PC-9 (cell line): ENCODE measurements around the gene CMIP. TPM values are rescaled to one million over a fixed set of nuclear protein-coding genes. Genes with fewer than 3 reads are reported as not detected.
A peak's percentile ranks its signal among the peaks of the same experiment; 100 is the strongest.

Source experiments
- Bru-seq: library from RNA; stranded (reverse); fragments of 400-500 nt; gene quantifications from one replicate; lab custom pipeline; 2021; lab: Mats Ljungman, UMichigan
- BruChase-seq, 2 experiments: library from RNA; stranded (reverse); fragments of 400-500 nt; gene quantifications; one replicate each; lab custom pipeline; 2021; lab: Mats Ljungman, UMichigan
- BruUV-seq: library from RNA; stranded (reverse); fragments of 400-500 nt; replicated peaks from 2 replicates; lab custom pipeline; 2021; lab: Mats Ljungman, UMichigan
- CTCF ChIA-PET: fragments of 300-600 bp; sonication (Branson Sonifier 250); formaldehyde crosslinking; loops from one replicate; lab custom pipeline; 2022; ENCODE audit warnings: antibody characterized with exemption; lab: Charles Lee
- POLR2A ChIA-PET: fragments of 300-600 bp; sonication (Branson Sonifier 250); formaldehyde crosslinking; loops from one replicate; lab custom pipeline; 2022; ENCODE audit warnings: antibody characterized with exemption; ENCODE audit not compliant: unreplicated experiment; lab: Charles Lee
- DNase-seq, 2 experiments: peaks; one replicate each; pipeline versions ENCODE4 v3.0.0 to v3.0.0-alpha.2; 2015 to 2022; ENCODE audit warnings: mixed read lengths in 1 of 2
- H2AFZ ChIP-seq: fragments of 200-600 bp; sonication (generic); 2 replicates; pipeline ENCODE4 v1.8.1; 2017; ENCODE audit warnings: antibody characterized with exemption
- H3F3A ChIP-seq: fragments of 200-600 bp; sonication (generic); 2 replicates; pipeline ENCODE4 v1.8.1; 2017; ENCODE audit warnings: antibody characterized with exemption, mild to moderate bottlenecking, low read depth; ENCODE audit not compliant: insufficient read depth
- H3K27ac ChIP-seq: fragments of 200-600 bp; sonication (generic); 2 replicates; pipeline ENCODE4 v1.6.1; 2016; ENCODE audit warnings: mixed run types
- H3K27me3 ChIP-seq: fragments of 200-600 bp; sonication (generic); 2 replicates; pipeline ENCODE4 v1.6.1; 2016; ENCODE audit warnings: low read depth, mixed run types; ENCODE audit not compliant: insufficient read depth
- H3K36me3 ChIP-seq: fragments of 200-600 bp; sonication (generic); 2 replicates; pipeline ENCODE4 v1.6.1; 2016; ENCODE audit warnings: low read depth, mixed run types
- H3K4me1 ChIP-seq: fragments of 200-600 bp; sonication (generic); replicated peaks from 2 replicates; pipeline ENCODE4 v1.6.1; 2016; ENCODE audit warnings: mixed run types; ENCODE audit not compliant: insufficient read depth
- H3K4me2 ChIP-seq: fragments of 200-600 bp; sonication (generic); 2 replicates; pipeline ENCODE4 v1.6.1; 2017; ENCODE audit warnings: mixed run types
- H3K4me3 ChIP-seq: fragments of 200-600 bp; sonication (generic); 2 replicates; pipeline ENCODE4 v1.6.1; 2016; ENCODE audit warnings: mixed run types
- H3K79me2 ChIP-seq: fragments of 200-600 bp; sonication (generic); 2 replicates; pipeline ENCODE4 v1.6.1; 2017; ENCODE audit warnings: low read depth, mixed run types
- H3K9me2 ChIP-seq: fragments of 200-600 bp; sonication (generic); 2 replicates; pipeline ENCODE4 v1.8.1; 2017; ENCODE audit warnings: mild to moderate bottlenecking; ENCODE audit not compliant: insufficient read depth
- H3K9me3 ChIP-seq: fragments of 200-600 bp; sonication (generic); 2 replicates; pipeline ENCODE4 v1.8.1; 2016; ENCODE audit warnings: low read depth; ENCODE audit not compliant: insufficient read depth
- H4K20me1 ChIP-seq: fragments of 200-600 bp; sonication (generic); 2 replicates; pipeline ENCODE4 v1.8.1; 2017; ENCODE audit not compliant: insufficient read depth
- EZH2 ChIP-seq: fragments of 200-600 bp; sonication (generic); IDR thresholded peaks from 2 replicates; pipeline ENCODE4 v1.8.0; 2017; ENCODE audit warnings: antibody characterized with exemption, low read depth
- intact Hi-C: fragments of 100-400 bp; cut with micrococcal nuclease; formaldehyde crosslinking; loops from one replicate; pipeline ENCODE4 v1.10.0; 2022; ENCODE audit not compliant: unreplicated experiment
- long read RNA-seq: library from polyadenylated mRNA; stranded (forward); transcript quantifications from one replicate; pipeline ENCODE4 v2.0.0, GENCODE V29; 2022
- total RNA-seq: library from RNA; stranded (reverse); gene quantifications from 2 replicates; pipeline ENCODE4 v1.2.3, GENCODE V29; 2021
- TF ChIP-seq, protein P1 (sequence below): fragments of 200-600 bp; sonication (generic); conservative IDR thresholded peaks from 2 replicates; pipeline ENCODE4 v1.6.1; 2017; ENCODE audit warnings: mixed run types, antibody characterized with exemption, mild to moderate bottlenecking, moderate library complexity

The CMIP gene
- 92.1 and 96.6 TPM in 2 replicates for total RNA-seq
- Bru-seq, nascent RNA = percentile 92 among the genes with signal in this experiment
- BruChase-seq, experiment 1, labeled RNA remaining after a 2-hour chase = percentile 91 among the genes with signal in this experiment
- BruChase-seq, experiment 2, labeled RNA remaining after a 6-hour chase = percentile 82 among the genes with signal in this experiment
- long read RNA-seq, partial matches to known transcripts = 0 of 5 reads
- long read RNA-seq, other reads (novel, unspliced or antisense) = 5 of 5 reads

DNA sequence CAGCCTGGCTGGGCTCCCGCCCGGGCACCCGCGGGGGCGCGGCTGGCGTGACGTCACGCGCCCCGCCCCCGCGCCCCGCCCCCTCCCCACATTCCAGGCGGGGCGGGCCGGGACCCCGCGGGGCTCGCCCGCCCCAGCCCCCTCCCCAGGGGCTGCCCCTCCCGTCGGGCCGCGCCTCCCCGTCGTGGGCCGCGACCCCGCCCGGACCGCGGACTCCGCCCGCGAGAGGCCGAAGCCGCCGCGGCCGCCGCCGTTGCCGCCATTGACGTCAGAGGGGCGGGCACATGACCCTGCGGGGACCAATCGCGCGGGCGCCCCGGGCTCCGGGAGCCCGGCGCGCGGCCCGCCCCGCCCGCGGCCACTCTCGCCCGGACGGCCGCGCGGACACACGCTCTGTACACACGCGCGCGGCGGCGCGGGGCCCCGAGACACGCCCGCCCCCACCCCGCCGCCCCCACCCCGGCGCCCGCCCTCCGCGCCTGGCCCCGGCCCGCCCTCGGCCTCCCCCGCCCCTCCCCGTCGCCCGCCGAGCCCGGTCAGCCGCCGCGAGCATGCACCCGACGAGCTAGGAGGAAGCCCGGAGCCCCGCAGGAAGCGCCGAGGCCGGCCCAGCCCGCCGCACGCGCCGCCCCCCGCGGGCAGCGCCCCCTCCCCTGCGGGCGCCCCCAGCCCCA is at the start of gene CMIP:
Gene CMIP (plus strand): TSS at position 361 of the 674 bp plus-strand sequence.
- H3K9me3 ChIP-seq = no peaks in the 10 kb centered on the region
- intact Hi-C loops = loop anchor here (1.0 to 5.0 kb wide), 4 partner anchors 86 to 188 kb away; no protein-coding TSS in a partner anchor
- DNase-seq = peak in 1 of 2 experiments; percentile 86
- peaks cover 24% of the 10 kb centered on the region for H3K4me1 ChIP-seq
- CTCF ChIA-PET = interaction anchor here (0.6 kb wide), 1 partner anchor 24 kb away, joined by 5 read pairs; no protein-coding TSS in a partner anchor
- BruUV-seq = no TSS peak
- peak within 1 kb of the TSS; percentile 85 for H3K4me2 ChIP-seq
- H3K9me2 ChIP-seq = no peaks in the 10 kb centered on the region
- H3K27ac ChIP-seq = peak within 1 kb of the TSS; percentile 81
- H2AFZ ChIP-seq = no peak within 1 kb of the TSS
- H3K27me3 ChIP-seq = no peaks in the 10 kb centered on the region
- H3F3A ChIP-seq = peaks cover 32% of the 10 kb centered on the region; the same call in 1 of the 2 replicates
- peak within 1 kb of the TSS; percentile 92 for H3K4me3 ChIP-seq
- peaks cover 46% of the 10 kb centered on the region for H3K79me2 ChIP-seq
- H3K36me3 ChIP-seq = no peaks in the 10 kb centered on the region
- TF ChIP-seq, protein P1, sequence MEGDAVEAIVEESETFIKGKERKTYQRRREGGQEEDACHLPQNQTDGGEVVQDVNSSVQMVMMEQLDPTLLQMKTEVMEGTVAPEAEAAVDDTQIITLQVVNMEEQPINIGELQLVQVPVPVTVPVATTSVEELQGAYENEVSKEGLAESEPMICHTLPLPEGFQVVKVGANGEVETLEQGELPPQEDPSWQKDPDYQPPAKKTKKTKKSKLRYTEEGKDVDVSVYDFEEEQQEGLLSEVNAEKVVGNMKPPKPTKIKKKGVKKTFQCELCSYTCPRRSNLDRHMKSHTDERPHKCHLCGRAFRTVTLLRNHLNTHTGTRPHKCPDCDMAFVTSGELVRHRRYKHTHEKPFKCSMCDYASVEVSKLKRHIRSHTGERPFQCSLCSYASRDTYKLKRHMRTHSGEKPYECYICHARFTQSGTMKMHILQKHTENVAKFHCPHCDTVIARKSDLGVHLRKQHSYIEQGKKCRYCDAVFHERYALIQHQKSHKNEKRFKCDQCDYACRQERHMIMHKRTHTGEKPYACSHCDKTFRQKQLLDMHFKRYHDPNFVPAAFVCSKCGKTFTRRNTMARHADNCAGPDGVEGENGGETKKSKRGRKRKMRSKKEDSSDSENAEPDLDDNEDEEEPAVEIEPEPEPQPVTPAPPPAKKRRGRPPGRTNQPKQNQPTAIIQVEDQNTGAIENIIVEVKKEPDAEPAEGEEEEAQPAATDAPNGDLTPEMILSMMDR = no peak
- peaks cover 18% of the 10 kb centered on the region; the same call in 1 of the 2 replicates for H4K20me1 ChIP-seq
- POLR2A ChIA-PET = interaction anchor here (0.6 kb wide), 1 partner anchor 20 kb away, joined by 16 read pairs; no protein-coding TSS in a partner anchor

DNA sequence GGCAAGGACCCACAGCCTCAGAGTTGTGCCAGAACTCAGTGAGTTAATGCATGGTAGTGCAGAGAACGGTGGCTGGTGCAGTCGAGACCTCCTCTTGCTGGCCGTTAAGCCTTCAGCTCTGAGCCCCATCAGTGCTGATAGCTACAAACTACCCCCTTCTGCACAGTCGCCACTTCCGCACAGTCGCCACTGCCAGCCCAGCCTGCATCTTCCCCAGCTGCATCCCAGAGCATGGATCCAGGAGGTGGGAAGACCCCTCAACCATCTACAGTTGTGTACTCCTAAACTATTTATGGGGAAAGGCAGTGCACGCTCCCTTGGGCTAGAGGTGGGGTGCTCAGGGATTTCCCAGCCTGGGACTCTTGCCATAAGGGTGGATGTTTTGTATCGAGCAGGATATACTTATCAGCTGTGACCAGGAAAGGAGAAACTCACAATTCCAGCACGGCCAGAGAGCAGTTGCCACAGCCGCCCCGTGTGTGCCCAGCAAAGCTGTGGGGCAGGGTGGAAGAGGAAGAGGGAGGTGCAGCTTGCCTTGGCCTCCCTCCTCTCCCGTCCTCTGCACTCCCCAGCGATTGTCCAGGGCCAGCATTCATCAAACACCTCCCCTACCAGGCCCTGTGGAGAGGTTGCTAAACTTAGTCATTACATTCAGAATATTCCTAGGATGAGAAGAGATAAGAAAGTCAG is 49.5 kb upstream of the CMIP start:
- ChIA-PET POLR2A (no interaction called here), CTCF (no interaction called here)
- no peak overlapping the region for H3K4me3 ChIP-seq
- no peaks in the 10 kb centered on the region for H3K27me3 ChIP-seq
- H3F3A ChIP-seq = no peaks in the 10 kb centered on the region
- no peak overlapping the region for H3K27ac ChIP-seq
- no peaks in the 10 kb centered on the region for H3K4me1 ChIP-seq
- no peaks in the 10 kb centered on the region for H3K79me2 ChIP-seq
- intact Hi-C loops = no loop called here
- no peak overlapping the region for H2AFZ ChIP-seq
- H4K20me1 ChIP-seq = no peaks in the 10 kb centered on the region
- no TSS peak for BruUV-seq
- no peak overlapping the region for H3K4me2 ChIP-seq
- H3K36me3 ChIP-seq = no peaks in the 10 kb centered on the region
- no peaks in the 10 kb centered on the region for H3K9me2 ChIP-seq
- DNase-seq = no peak
- TF ChIP-seq EZH2 = no peak
- TF ChIP-seq, protein P1 = no peak
- no peaks in the 10 kb centered on the region for H3K9me3 ChIP-seq
